Endothelial cell of umbilical vein (primary cell): ENCODE measurements around the gene CFAP46. TPM values are rescaled to one million over a fixed set of nuclear protein-coding genes. Genes with fewer than 3 reads are reported as not detected.

ENCODE experiments used
- BruUV-seq: library from RNA; stranded (reverse); fragments of 400-500 nt; replicated peaks from 2 replicates; lab custom pipeline; 2021; lab: Mats Ljungman, UMichigan
- CTCF ChIA-PET: fragments of 300-600, 350-600 bp; sonication (Branson Sonifier 250); formaldehyde crosslinking; loops from one replicate; lab custom pipeline; 2021; ENCODE audit warnings: antibody characterized with exemption, inconsistent platforms; lab: Charles Lee
- POLR2A ChIA-PET: fragments of 300-600, 350-600 bp; sonication (Branson Sonifier 250); formaldehyde crosslinking; loops from one replicate; lab custom pipeline; 2021; ENCODE audit warnings: antibody characterized with exemption, inconsistent platforms; lab: Charles Lee
- DNase-seq: peaks from one replicate; pipeline ENCODE4 v3.0.0-alpha.2; 2011; ENCODE audit warnings: low read depth, low spot score
- FAIRE-seq: peaks from 2 replicates; lab custom pipeline; 2011; peaks lifted over from hg19 to GRCh38; lab: Jason Lieb, UNC
- H2AFZ ChIP-seq: 2 replicates; pipeline ENCODE4 v1.6.0; 2012; ENCODE audit warnings: low read depth, low read length, control low read depth, inconsistent platforms
- H3K27ac ChIP-seq: 2 replicates; pipeline ENCODE4 v1.5.1; 2011; ENCODE audit warnings: low read depth, mild to moderate bottlenecking, control low read depth, low read length, moderate library complexity; ENCODE audit not compliant: insufficient read depth
- H3K27me3 ChIP-seq, 2 experiments: 2 replicates each; pipeline versions ENCODE4 v1.6.0 to v1.6.1; 2011; ENCODE audit warnings: low read length in 2 of 2, mixed read lengths in 1 of 2; ENCODE audit not compliant: control insufficient read depth in 2 of 2, insufficient read depth in 2 of 2
- H3K36me3 ChIP-seq, 2 experiments: 2 replicates in 1 of 2; 3 replicates in 1 of 2; pipeline ENCODE4 v1.5.1; 2011; ENCODE audit warnings: low read length in 2 of 2, mild to moderate bottlenecking in 1 of 2, moderate library complexity in 1 of 2; ENCODE audit not compliant: control insufficient read depth in 2 of 2, insufficient read depth in 2 of 2; ENCODE audit errors: extremely low read depth in 1 of 2
- H3K4me1 ChIP-seq: 3 replicates; pipeline ENCODE4 v1.5.1; 2011; ENCODE audit warnings: mild to moderate bottlenecking, low read length; ENCODE audit not compliant: control insufficient read depth, insufficient read depth; ENCODE audit errors: extremely low read depth
- H3K4me2 ChIP-seq: 2 replicates; pipeline ENCODE4 v1.6.1; 2011; ENCODE audit warnings: low read length, control low read depth, mixed read lengths; ENCODE audit not compliant: insufficient read depth
- H3K4me3 ChIP-seq, 3 experiments: fragments of 200-600 bp in 1 of 3; sonication (generic), shearing (Covaris generic) in 1 of 3; replicated peaks in 1 of 3; 2 replicates each; pipeline ENCODE4 v1.5.1; 2011 to 2016; ENCODE audit warnings: control low read depth in 3 of 3, low read length in 3 of 3, mild to moderate bottlenecking in 2 of 3, inconsistent platforms in 1 of 3, low read depth in 1 of 3, moderate library complexity in 1 of 3; ENCODE audit not compliant: insufficient read depth in 1 of 3
- H3K79me2 ChIP-seq: 2 replicates; pipeline ENCODE4 v1.6.0; 2012; ENCODE audit warnings: low read length, inconsistent platforms; ENCODE audit not compliant: control insufficient read depth, insufficient read depth
- H3K9ac ChIP-seq: replicated peaks from 2 replicates; pipeline ENCODE3; 2011; ENCODE audit warnings: low read length, control low read depth; ENCODE audit not compliant: insufficient read depth; ENCODE audit errors: extremely low read depth
- H3K9me1 ChIP-seq: replicated peaks from 3 replicates; pipeline ENCODE4 v1.6.0; 2011; ENCODE audit warnings: mild to moderate bottlenecking, low read length; ENCODE audit not compliant: control insufficient read depth, insufficient read depth; ENCODE audit errors: extremely low read depth
- H3K9me3 ChIP-seq: replicated peaks from 2 replicates; pipeline ENCODE4 v1.5.1; 2012; ENCODE audit warnings: low read length, inconsistent platforms; ENCODE audit not compliant: control insufficient read depth, insufficient read depth
- H4K20me1 ChIP-seq: replicated peaks from 2 replicates; pipeline ENCODE3; 2011; ENCODE audit warnings: mild to moderate bottlenecking, low read length; ENCODE audit not compliant: control insufficient read depth, insufficient read depth; ENCODE audit errors: extremely low read depth
- CTCF ChIP-seq, 2 donors: IDR thresholded peaks; 1 replicate in 1 of 2; 2 replicates in 1 of 2; pipeline ENCODE4 v1.5.1; 2011; ENCODE audit warnings: low read length in 2 of 2, mild to moderate bottlenecking in 2 of 2, moderate library complexity in 2 of 2, control low read depth in 1 of 2, inconsistent platforms in 1 of 2, low read depth in 1 of 2; ENCODE audit not compliant: insufficient read depth in 1 of 2; ENCODE audit errors: extremely low read depth in 1 of 2
- FOS ChIP-seq: IDR thresholded peaks from 2 replicates; pipeline ENCODE4 v1.6.1; 2011; ENCODE audit warnings: mild to moderate bottlenecking, low read length, moderate library complexity, borderline replicate concordance; ENCODE audit not compliant: insufficient read depth
- GATA2 ChIP-seq: IDR thresholded peaks from 2 replicates; pipeline ENCODE4 v1.7.0; 2011; ENCODE audit warnings: low read depth, mild to moderate bottlenecking, moderate library complexity, mixed read lengths, low read length; ENCODE audit not compliant: insufficient read length, insufficient read depth
- JUN ChIP-seq: IDR thresholded peaks from 2 replicates; pipeline ENCODE4 v1.6.1; 2011; ENCODE audit warnings: borderline replicate concordance, low read depth; ENCODE audit not compliant: insufficient read length, insufficient read depth
- MAX ChIP-seq: IDR thresholded peaks from 2 replicates; pipeline ENCODE4 v1.6.1; 2011; ENCODE audit not compliant: insufficient read depth, insufficient read length
- POLR2A ChIP-seq: IDR thresholded peaks from 2 replicates; pipeline ENCODE4 v1.6.1; 2012; ENCODE audit warnings: low read depth, mild to moderate bottlenecking, control low read depth, low read length
- POLR2AphosphoS5 ChIP-seq: IDR thresholded peaks from 2 replicates; pipeline ENCODE4 v1.6.1; 2012; ENCODE audit warnings: low read depth, mild to moderate bottlenecking, control low read depth, low read length, moderate library complexity; ENCODE audit not compliant: insufficient read depth
- dilution Hi-C: fragments of 300-500 bp; cut with MboI; formaldehyde crosslinking; loops from one replicate; pipeline ENCODE4 v1.15.0; 2019; ENCODE audit warnings: low sequenced_read_pairs; ENCODE audit not compliant: extremely low pct_ligation_motif_present
- intact Hi-C: fragments of 100-400 bp; cut with micrococcal nuclease; formaldehyde crosslinking; loops from one replicate; pipeline ENCODE4 v1.10.0; 2022
- polyA plus RNA-seq, 4 experiments: library from polyadenylated mRNA; depleted of rRNA in 3 of 4; stranded (reverse) in 3 of 4; unstranded in 1 of 4; fragments of >200 nt; gene quantifications; 2 replicates each; pipeline versions ENCODE4 v1.2.1 to v1.2.3, GENCODE V29; 2011 to 2012; ENCODE audit warnings: missing spikeins in 1 of 4
- total RNA-seq: library from RNA; stranded (reverse); gene quantifications from 2 replicates; pipeline ENCODE4 v1.2.3, GENCODE V29; 2021

The CFAP46 gene
- total and polyA plus RNA-seq, 2 donors (not counting 3 experiments of a cell fraction or from before 2014, with no cell fraction given): 0.75 to 0.98 TPM

- FAIRE-seq: no peak
- no peak overlapping the region for H3K9ac ChIP-seq
Observed at GRCh38 chr10:132987671-132988571, 45.6 kb upstream of the CFAP46 start.

More at GRCh38 chr10:132987671-132988571, 45.6 kb upstream of the CFAP46 start:
- no peak for TF ChIP-seq CTCF (IDR thresholded peaks at IDR 0.05; ENCODE audit: extremely low read depth in 1 of 2, insufficient read depth in 1 of 2, low read depth in 1 of 2, low read length in 2 of 2)
- TF ChIP-seq GATA2: no peak
- TF ChIP-seq MAX: no peak
- TF ChIP-seq JUN: no peak
- TF ChIP-seq POLR2AphosphoS5: no peak
- TF ChIP-seq FOS: no peak
- TF ChIP-seq POLR2A: no peak
- intact Hi-C loops: no loop called here
- POLR2A ChIA-PET: no interaction called here
- Histone ChIP-seq H3K27me3 (no peaks in the 10 kb centered on the region), H3K9me3 (no peaks in the 10 kb centered on the region), H3K9me1 (no peaks in the 10 kb centered on the region), H3K4me2 (no peak overlapping the region), H3K79me2 (no peaks in the 10 kb centered on the region), H3K4me3 (no peak overlapping the region), H3K4me1 (no peaks in the 10 kb centered on the region), H3K36me3 (no peaks in the 10 kb centered on the region), H3K27ac (no peak overlapping the region), H2AFZ (no peak overlapping the region), H4K20me1 (no peaks in the 10 kb centered on the region)
- DNase-seq: no peak
- CTCF ChIA-PET: no interaction called here
- dilution Hi-C loops: no loop called here
- no TSS peak for BruUV-seq
